GM21576 (cell line): ENCODE data around the gene IFI16.
"Not testable (repeated sequence)": the region's sequence is repeated elsewhere in the genome, so short reads cannot be mapped to it uniquely, and the experiment has no call there.

Source experiments
- ATAC-seq: cut with Tn5 transposase; IDR thresholded peaks from one replicate; pipeline ENCODE4 v1.9.1; 2021; ENCODE audit warnings: mild to moderate bottlenecking, moderate library complexity; ENCODE audit not compliant: unreplicated experiment

IFI16 gene

DNA sequence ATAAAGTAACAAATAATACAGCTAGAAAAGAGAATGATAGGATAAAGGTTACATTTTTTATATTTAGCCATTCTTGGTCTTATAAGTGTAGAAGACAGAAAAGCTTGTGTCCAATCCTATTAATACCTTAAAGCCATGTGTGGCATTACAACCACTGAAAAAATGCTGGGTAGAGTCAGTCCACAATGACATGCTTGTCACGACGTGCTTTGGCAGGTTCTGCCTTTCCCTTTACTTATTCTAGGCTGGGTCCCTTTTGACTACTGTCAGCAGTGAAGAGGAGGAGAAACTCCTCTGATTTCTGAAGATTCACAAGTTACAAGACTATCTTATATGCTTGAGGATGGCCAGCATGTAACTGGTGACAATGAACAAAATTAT, 81.5 kb downstream of the IFI16 start:
- ATAC-seq, result no peak

DNA sequence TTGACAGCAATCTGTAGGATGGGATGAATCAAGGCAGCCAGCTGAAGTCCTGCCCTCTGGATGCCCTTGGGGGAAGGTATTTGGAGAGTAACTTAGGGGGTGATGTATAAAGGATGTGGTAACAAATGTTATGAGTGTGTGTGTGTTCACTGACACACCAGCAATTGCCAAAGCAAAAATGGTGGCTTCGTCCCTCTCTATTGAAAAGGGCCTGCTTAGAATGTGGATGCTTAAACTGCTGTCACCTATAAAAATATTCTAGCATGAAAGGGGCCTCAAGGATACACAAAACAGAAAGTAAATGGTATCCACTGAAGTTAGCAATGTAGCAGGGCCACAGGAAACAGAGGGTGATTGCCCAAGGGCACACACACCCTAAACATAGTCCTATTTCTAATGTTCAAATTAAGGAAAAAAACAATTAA, 81.9 kb downstream of the IFI16 start:
- no peak for ATAC-seq

DNA sequence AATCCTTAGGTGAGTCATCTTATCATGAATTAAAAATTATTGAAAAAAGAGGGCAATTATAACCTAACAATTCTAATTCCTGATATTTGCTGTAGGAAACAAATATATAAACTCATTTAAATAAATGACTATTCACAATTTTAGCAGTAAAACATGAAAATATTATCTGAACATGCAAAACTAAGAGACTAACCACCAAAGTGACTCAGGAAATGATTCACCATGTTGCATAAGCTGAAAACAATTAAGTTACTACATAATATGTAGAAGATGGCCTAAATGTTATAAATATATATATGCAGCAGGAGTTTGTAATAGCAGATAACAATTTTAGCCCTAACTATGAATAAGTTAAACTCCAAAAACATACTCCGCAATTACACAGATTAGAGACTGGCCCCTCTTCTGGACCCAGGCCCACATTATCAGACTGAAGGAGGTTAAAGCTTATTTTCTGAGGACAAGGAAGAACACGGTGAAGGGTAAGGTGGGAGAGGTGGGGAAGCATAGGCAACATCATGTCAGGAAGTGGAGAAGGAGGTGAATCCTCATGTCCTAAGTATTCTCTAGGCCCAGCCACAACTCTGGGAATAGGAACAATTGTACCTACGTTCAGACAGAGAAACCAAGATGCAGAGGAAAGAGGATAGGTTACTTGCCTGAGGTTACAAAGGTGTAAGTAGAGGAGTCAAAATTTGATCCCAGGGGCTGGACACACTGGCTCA, 82.5 kb downstream of the IFI16 start:
- no peak for ATAC-seq

DNA sequence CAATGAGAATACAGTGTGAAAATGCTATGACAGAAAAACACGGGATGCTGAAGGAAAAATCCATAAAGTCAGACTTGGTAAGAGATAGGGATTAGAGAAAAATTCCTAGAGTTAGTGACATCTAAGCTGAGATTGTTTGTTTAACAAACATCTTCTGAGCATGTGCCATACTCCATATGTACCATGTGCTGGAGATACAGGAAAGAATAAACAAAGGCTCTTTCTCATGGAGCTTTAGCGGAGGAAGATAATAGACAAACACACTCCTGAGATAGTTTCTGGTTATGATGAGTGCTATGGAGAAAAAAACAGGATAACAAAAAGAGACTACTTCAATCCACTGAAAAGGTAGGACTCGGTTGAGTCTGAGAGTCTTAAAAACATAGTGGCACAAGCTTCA, 88.9 kb downstream of the IFI16 start:
- no peak for ATAC-seq

DNA sequence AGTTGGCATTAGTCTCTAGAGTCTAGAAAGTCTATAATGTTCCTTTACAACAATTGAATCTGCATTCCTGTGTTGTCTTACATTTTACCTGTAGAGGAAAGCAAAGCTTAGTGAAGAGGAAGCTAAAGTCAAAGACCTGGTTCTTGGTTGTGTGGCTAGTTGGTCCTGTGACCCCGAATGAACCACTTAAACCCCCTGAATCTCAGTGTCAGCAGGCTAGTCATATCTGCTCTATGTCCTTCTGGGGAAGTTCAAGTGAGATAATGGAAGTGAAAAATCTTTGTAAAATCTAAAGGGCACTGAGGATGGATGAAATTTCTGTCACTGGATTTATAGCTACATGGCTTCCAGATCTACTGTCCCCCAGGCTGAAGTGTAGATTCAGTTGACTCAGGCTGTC, 90.9 kb downstream of the IFI16 start:
- no peak for ATAC-seq

DNA sequence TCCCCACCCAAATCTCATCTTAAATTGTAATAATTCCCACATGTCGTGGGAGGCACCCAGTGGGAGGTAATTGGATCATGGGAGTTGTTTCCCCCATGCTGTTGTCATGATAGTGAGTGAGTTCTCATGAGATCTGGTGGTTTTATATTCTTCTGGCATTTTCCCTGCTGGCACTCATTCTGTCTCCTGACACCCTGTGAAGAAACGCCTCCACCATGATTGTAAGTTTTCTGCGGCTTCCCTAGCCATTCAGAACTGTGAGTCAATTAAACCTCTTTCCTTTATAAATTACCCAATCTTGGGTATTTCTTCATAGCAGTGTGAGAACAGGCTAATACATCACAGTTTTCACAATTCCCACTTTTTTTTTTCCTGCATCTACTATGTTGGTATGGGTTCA, 93.3 kb downstream of the IFI16 start:
- not testable (repeated sequence) for ATAC-seq
